IMR-90 (cell line): Measurements from ENCODE around the gene GCKR. TPM values are rescaled to one million over a fixed set of nuclear protein-coding genes. Genes with fewer than 3 reads are reported as not detected.

Source experiments
- ATAC-seq: fragments of 200-7000 bp; cut with Tn5 transposase; 2 replicates; pipeline ENCODE4 v1.9.1; 2020; ENCODE audit warnings: low read depth, mild to moderate bottlenecking, moderate library complexity
- BruUV-seq: library from RNA; stranded (reverse); fragments of 400-500 nt; replicated peaks from 2 replicates; lab custom pipeline; 2021; lab: Mats Ljungman, UMichigan
- CTCF ChIA-PET: fragments of 300-600 bp; formaldehyde crosslinking; extraction: SDS; loops from one replicate; lab custom pipeline; 2021; ENCODE audit warnings: antibody characterized with exemption; lab: Yijun Ruan, JAX
- POLR2A ChIA-PET: fragments of 300-600 bp; sonication (Branson Sonifier 250); formaldehyde crosslinking; loops from one replicate; lab custom pipeline; 2022; ENCODE audit warnings: antibody characterized with exemption; ENCODE audit not compliant: unreplicated experiment; lab: Charles Lee
- DNase-seq: peaks from one replicate; pipeline ENCODE4 v3.0.0; 2013
- H2AFZ ChIP-seq: replicated peaks from 2 replicates; pipeline ENCODE3; 2013; ENCODE audit warnings: low read length, mild to moderate bottlenecking; ENCODE audit not compliant: poor library complexity
- H2AK5ac ChIP-seq: 2 replicates; pipeline ENCODE4 v1.6.1; 2013; ENCODE audit warnings: low read depth, low read length, inconsistent platforms
- H2AK9ac ChIP-seq: replicated peaks from 2 replicates; pipeline ENCODE3; 2013; ENCODE audit warnings: mild to moderate bottlenecking, low read depth, low read length, moderate library complexity; ENCODE audit not compliant: poor library complexity
- H2BK120ac ChIP-seq: 2 replicates; pipeline ENCODE4 v1.6.1; 2013; ENCODE audit warnings: low read depth, low read length, inconsistent platforms
- H2BK15ac ChIP-seq: 3 replicates; pipeline ENCODE4 v1.6.1; 2013; ENCODE audit warnings: low read depth, low read length, inconsistent platforms
- H2BK20ac ChIP-seq: 2 replicates; pipeline ENCODE4 v1.6.1; 2013; ENCODE audit warnings: low read depth, mild to moderate bottlenecking, inconsistent platforms, low read length, moderate library complexity
- H2BK5ac ChIP-seq: 2 replicates; pipeline ENCODE4 v1.6.1; 2013; ENCODE audit warnings: mild to moderate bottlenecking, low read depth, low read length, inconsistent platforms; ENCODE audit not compliant: poor library complexity, severe bottlenecking
- H3K14ac ChIP-seq: replicated peaks from 2 replicates; pipeline ENCODE4 v1.6.1; 2013; ENCODE audit warnings: low read depth, low read length, inconsistent platforms
- H3K18ac ChIP-seq: 2 replicates; pipeline ENCODE4 v1.6.1; 2013; ENCODE audit warnings: low read depth, low read length, control low read depth
- H3K23ac ChIP-seq: 2 replicates; pipeline ENCODE4 v1.6.1; 2013; ENCODE audit warnings: low read depth, low read length, inconsistent platforms
- H3K27ac ChIP-seq: 2 replicates; pipeline ENCODE4 v1.5.1; 2013; ENCODE audit warnings: mild to moderate bottlenecking, control low read depth, low read length; ENCODE audit not compliant: insufficient read depth
- H3K27me3 ChIP-seq: 2 replicates; pipeline ENCODE4 v1.6.1; 2013; ENCODE audit warnings: low read length; ENCODE audit not compliant: control insufficient read depth, insufficient read depth
- H3K36me3 ChIP-seq: 2 replicates; pipeline ENCODE4 v1.6.1; 2013; ENCODE audit warnings: low read length, mixed read lengths; ENCODE audit not compliant: control insufficient read depth, insufficient read depth
- H3K4ac ChIP-seq: 2 replicates; pipeline ENCODE4 v1.6.1; 2013; ENCODE audit warnings: low read depth, low read length, inconsistent platforms
- H3K4me1 ChIP-seq: 2 replicates; pipeline ENCODE4 v1.6.1; 2013; ENCODE audit warnings: low read length, mixed read lengths; ENCODE audit not compliant: control insufficient read depth, insufficient read depth
- H3K4me2 ChIP-seq: 2 replicates; pipeline ENCODE4 v1.6.1; 2013; ENCODE audit warnings: low read depth, mild to moderate bottlenecking, control low read depth, low read length, moderate library complexity
- H3K4me3 ChIP-seq: 2 replicates; pipeline ENCODE4 v1.5.1; 2013; ENCODE audit warnings: low read depth, mild to moderate bottlenecking, control low read depth, low read length, moderate library complexity; ENCODE audit not compliant: insufficient read depth
- H3K56ac ChIP-seq: 2 replicates; pipeline ENCODE4 v1.6.1; 2013; ENCODE audit warnings: low read length, inconsistent platforms; ENCODE audit not compliant: insufficient read depth; ENCODE audit errors: extremely low read depth
- H3K79me1 ChIP-seq, 2 experiments: 2 replicates each; pipeline ENCODE4 v1.6.1; 2013; ENCODE audit warnings: low read length in 2 of 2, inconsistent platforms in 1 of 2, low read depth in 1 of 2
- H3K9ac ChIP-seq: 2 replicates; pipeline ENCODE4 v1.6.1; 2013; ENCODE audit warnings: low read depth, low read length, control low read depth
- H3K9me1 ChIP-seq: 2 replicates; pipeline ENCODE4 v1.6.1; 2013; ENCODE audit warnings: low read length, inconsistent platforms; ENCODE audit not compliant: insufficient read depth
- H3K9me3 ChIP-seq: 2 replicates; pipeline ENCODE4 v1.6.1; 2013; ENCODE audit warnings: low read length; ENCODE audit not compliant: control insufficient read depth, insufficient read depth
- H4K20me1 ChIP-seq: 2 replicates; pipeline ENCODE4 v1.6.1; 2013; ENCODE audit warnings: low read length, inconsistent platforms; ENCODE audit not compliant: insufficient read depth
- H4K5ac ChIP-seq: 2 replicates; pipeline ENCODE4 v1.6.1; 2013; ENCODE audit warnings: mild to moderate bottlenecking, low read depth, low read length, control low read depth
- H4K8ac ChIP-seq, 2 experiments: 2 replicates each; pipeline ENCODE4 v1.6.1; 2013; ENCODE audit warnings: low read depth in 2 of 2, low read length in 2 of 2, control low read depth in 1 of 2, inconsistent platforms in 1 of 2
- H4K91ac ChIP-seq: 2 replicates; pipeline ENCODE4 v1.6.1; 2013; ENCODE audit warnings: low read depth, low read length, inconsistent platforms; ENCODE audit not compliant: insufficient read depth
- BHLHE40 ChIP-seq: fragments of 150-350 bp; IDR thresholded peaks from 2 replicates; pipeline ENCODE4 v1.6.1; 2016; ENCODE audit warnings: mild to moderate bottlenecking, low read depth, low read length
- CHD1 ChIP-seq: IDR thresholded peaks from 2 replicates; pipeline ENCODE4 v1.6.1; 2012; ENCODE audit warnings: low read depth, low read length, improper control_type of control experiment
- ELK1 ChIP-seq: fragments of 150-350 bp; IDR thresholded peaks from 2 replicates; pipeline ENCODE4 v1.6.1; 2016; ENCODE audit warnings: low read depth, mild to moderate bottlenecking, low read length, moderate library complexity, borderline replicate concordance
- FOS ChIP-seq: fragments of 150-350 bp; IDR thresholded peaks from 2 replicates; pipeline ENCODE4 v1.6.1; 2016; ENCODE audit warnings: low read depth, low read length
- MAFK ChIP-seq: IDR thresholded peaks from 2 replicates; pipeline ENCODE4 v1.6.1; 2012; ENCODE audit warnings: low read depth, low read length, improper control_type of control experiment
- MAZ ChIP-seq: IDR thresholded peaks from 2 replicates; pipeline ENCODE4 v1.6.1; 2012; ENCODE audit warnings: low read depth, mild to moderate bottlenecking, low read length, improper control_type of control experiment, moderate library complexity, borderline replicate concordance
- NFE2L2 ChIP-seq: fragments of 150-350 bp; IDR thresholded peaks from 2 replicates; pipeline ENCODE4 v1.6.1; 2016; ENCODE audit warnings: low read depth, mild to moderate bottlenecking, low read length
- RAD21 ChIP-seq: IDR thresholded peaks from 2 replicates; pipeline ENCODE4 v1.6.1; 2012; ENCODE audit warnings: low read length, improper control_type of control experiment
- RCOR1 ChIP-seq: IDR thresholded peaks from 2 replicates; pipeline ENCODE4 v1.6.1; 2012; ENCODE audit warnings: mild to moderate bottlenecking, low read length, improper control_type of control experiment; ENCODE audit not compliant: insufficient replicate concordance
- RFX5 ChIP-seq: IDR thresholded peaks from 2 replicates; pipeline ENCODE4 v1.8.0; 2012; ENCODE audit warnings: low read depth, mild to moderate bottlenecking, low read length, moderate library complexity
- SMC3 ChIP-seq: fragments of 150-350 bp; IDR thresholded peaks from 2 replicates; pipeline ENCODE4 v1.6.1; 2016; ENCODE audit warnings: low read depth, mild to moderate bottlenecking, antibody characterized with exemption, low read length, moderate library complexity
- dilution Hi-C: fragments of 300-500 bp; cut with HindIII; formaldehyde crosslinking; loops from one replicate; pipeline ENCODE4 v1.14.3; 2018; ENCODE audit warnings: low sequenced_read_pairs; ENCODE audit not compliant: unreplicated experiment
- in situ Hi-C: fragments of 300-500 bp; cut with MboI; formaldehyde crosslinking; loops from 3 replicates; pipeline ENCODE4 v1.14.3; 2019; ENCODE audit warnings: low sequenced_read_pairs, inconsistent platforms, mixed read lengths
- intact Hi-C: fragments of 100-400 bp; cut with micrococcal nuclease; formaldehyde crosslinking; loops from 2 replicates; pipeline ENCODE4 v1.10.0; 2022
- polyA plus RNA-seq, 3 experiments: library from polyadenylated mRNA; depleted of rRNA; stranded (reverse); fragments of >200 nt; gene quantifications; 2 replicates each; pipeline ENCODE4 v1.2.3, GENCODE V29; 2012; ENCODE audit warnings: low replicate concordance in 1 of 3
- total RNA-seq: library from RNA; depleted of rRNA; stranded (reverse); fragments of >200 nt; gene quantifications from 2 replicates; pipeline ENCODE4 v1.2.3, GENCODE V29; 2012
- TF ChIP-seq, protein P1 (sequence below): conservative IDR thresholded peaks from 2 replicates; pipeline ENCODE4 v1.5.1; 2012; ENCODE audit warnings: mild to moderate bottlenecking, low read depth, low read length, improper control_type of control experiment

The GCKR gene
- total and polyA plus RNA-seq, 2 of the 4 experiments (the other 2 are of a cell fraction) = under 0.01 to 0.41 TPM

DNA sequence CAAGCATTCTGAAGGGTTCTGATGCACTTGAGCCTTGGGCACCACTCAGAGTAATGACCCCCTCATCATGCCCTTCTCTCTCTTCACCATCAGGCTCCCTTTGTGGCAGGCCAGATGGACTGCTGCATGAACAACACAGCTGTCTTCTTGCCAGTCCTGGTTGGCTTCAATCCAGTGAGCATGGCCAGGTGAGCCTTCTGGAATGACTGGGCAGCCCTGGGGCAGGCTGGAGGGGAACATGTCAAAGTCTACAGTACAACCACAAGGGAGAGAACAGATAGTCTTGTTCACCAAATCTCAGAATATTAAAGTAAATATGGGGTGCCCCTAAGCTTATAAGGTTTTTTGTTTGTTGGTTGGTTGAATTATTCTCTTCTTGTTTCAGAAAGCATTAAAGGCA, 4.4 kb downstream of the GCKR start:
- Histone ChIP-seq H3K14ac (no peak overlapping the region), H3K23ac (no peak overlapping the region), H3K79me1 (no peaks in the 10 kb centered on the region), H3K9me1 (peaks cover 11% of the 10 kb centered on the region), H2AK9ac (no peak overlapping the region), H2BK5ac (no peak overlapping the region), H2AFZ (no peak overlapping the region), H3K56ac (no peak overlapping the region), H3K36me3 (no peaks in the 10 kb centered on the region), H3K4me2 (no peak overlapping the region), H3K27me3 (peaks cover 2% of the 10 kb centered on the region; the same call in 1 of the 2 replicates), H3K9me3 (no peaks in the 10 kb centered on the region), H4K5ac (no peak overlapping the region), H2BK120ac (no peak overlapping the region), H3K4ac (no peak overlapping the region), H4K91ac (no peak overlapping the region), H3K4me1 (peaks cover 7% of the 10 kb centered on the region), H3K9ac (no peak overlapping the region), H2AK5ac (no peak overlapping the region), H3K27ac (no peak overlapping the region), H3K18ac (no peak overlapping the region), H4K20me1 (no peaks in the 10 kb centered on the region), H3K4me3 (no peak overlapping the region), H2BK15ac (no peak overlapping the region), H2BK20ac (no peak overlapping the region), H4K8ac (no peak overlapping the region)
- dilution Hi-C loops = no loop called here
- TF ChIP-seq BHLHE40 = no peak
- TF ChIP-seq MAFK = no peak
- TF ChIP-seq, protein P1, sequence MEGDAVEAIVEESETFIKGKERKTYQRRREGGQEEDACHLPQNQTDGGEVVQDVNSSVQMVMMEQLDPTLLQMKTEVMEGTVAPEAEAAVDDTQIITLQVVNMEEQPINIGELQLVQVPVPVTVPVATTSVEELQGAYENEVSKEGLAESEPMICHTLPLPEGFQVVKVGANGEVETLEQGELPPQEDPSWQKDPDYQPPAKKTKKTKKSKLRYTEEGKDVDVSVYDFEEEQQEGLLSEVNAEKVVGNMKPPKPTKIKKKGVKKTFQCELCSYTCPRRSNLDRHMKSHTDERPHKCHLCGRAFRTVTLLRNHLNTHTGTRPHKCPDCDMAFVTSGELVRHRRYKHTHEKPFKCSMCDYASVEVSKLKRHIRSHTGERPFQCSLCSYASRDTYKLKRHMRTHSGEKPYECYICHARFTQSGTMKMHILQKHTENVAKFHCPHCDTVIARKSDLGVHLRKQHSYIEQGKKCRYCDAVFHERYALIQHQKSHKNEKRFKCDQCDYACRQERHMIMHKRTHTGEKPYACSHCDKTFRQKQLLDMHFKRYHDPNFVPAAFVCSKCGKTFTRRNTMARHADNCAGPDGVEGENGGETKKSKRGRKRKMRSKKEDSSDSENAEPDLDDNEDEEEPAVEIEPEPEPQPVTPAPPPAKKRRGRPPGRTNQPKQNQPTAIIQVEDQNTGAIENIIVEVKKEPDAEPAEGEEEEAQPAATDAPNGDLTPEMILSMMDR = no peak
- no peak for TF ChIP-seq RFX5
- no peak for TF ChIP-seq RCOR1
- TF ChIP-seq SMC3 = no peak
- TF ChIP-seq FOS = no peak
- TF ChIP-seq NFE2L2 = no peak
- TF ChIP-seq MAZ = no peak
- TF ChIP-seq CHD1 = no peak
- no peak for TF ChIP-seq RAD21
- TF ChIP-seq ELK1 = no peak
- intact Hi-C loops = no loop called here
- in situ Hi-C loops = no loop called here
- ATAC-seq (no peak), DNase-seq (no peak)
- ChIA-PET CTCF (no interaction called here), POLR2A (no interaction called here)
- BruUV-seq = no TSS peak
